PC-9 (cell line): ENCODE data around the gene SERINC5. TPM values are rescaled to one million over a fixed set of nuclear protein-coding genes. Genes with fewer than 3 reads are reported as not detected.

Source experiments
- BruUV-seq: library from RNA; stranded (reverse); fragments of 400-500 nt; replicated peaks from 2 replicates; lab custom pipeline; 2021; lab: Mats Ljungman, UMichigan
- CTCF ChIA-PET: fragments of 300-600 bp; sonication (Branson Sonifier 250); formaldehyde crosslinking; loops from one replicate; lab custom pipeline; 2022; ENCODE audit warnings: antibody characterized with exemption; lab: Charles Lee
- POLR2A ChIA-PET: fragments of 300-600 bp; sonication (Branson Sonifier 250); formaldehyde crosslinking; loops from one replicate; lab custom pipeline; 2022; ENCODE audit warnings: antibody characterized with exemption; ENCODE audit not compliant: unreplicated experiment; lab: Charles Lee
- DNase-seq, 2 experiments: peaks; one replicate each; pipeline versions ENCODE4 v3.0.0 to v3.0.0-alpha.2; 2015 to 2022; ENCODE audit warnings: mixed read lengths in 1 of 2
- H2AFZ ChIP-seq: fragments of 200-600 bp; sonication (generic); 2 replicates; pipeline ENCODE4 v1.8.1; 2017; ENCODE audit warnings: antibody characterized with exemption
- H3F3A ChIP-seq: fragments of 200-600 bp; sonication (generic); 2 replicates; pipeline ENCODE4 v1.8.1; 2017; ENCODE audit warnings: antibody characterized with exemption, mild to moderate bottlenecking, low read depth; ENCODE audit not compliant: insufficient read depth
- H3K27ac ChIP-seq: fragments of 200-600 bp; sonication (generic); 2 replicates; pipeline ENCODE4 v1.6.1; 2016; ENCODE audit warnings: mixed run types
- H3K27me3 ChIP-seq: fragments of 200-600 bp; sonication (generic); 2 replicates; pipeline ENCODE4 v1.6.1; 2016; ENCODE audit warnings: low read depth, mixed run types; ENCODE audit not compliant: insufficient read depth
- H3K36me3 ChIP-seq: fragments of 200-600 bp; sonication (generic); 2 replicates; pipeline ENCODE4 v1.6.1; 2016; ENCODE audit warnings: low read depth, mixed run types
- H3K4me1 ChIP-seq: fragments of 200-600 bp; sonication (generic); replicated peaks from 2 replicates; pipeline ENCODE4 v1.6.1; 2016; ENCODE audit warnings: mixed run types; ENCODE audit not compliant: insufficient read depth
- H3K4me2 ChIP-seq: fragments of 200-600 bp; sonication (generic); 2 replicates; pipeline ENCODE4 v1.6.1; 2017; ENCODE audit warnings: mixed run types
- H3K4me3 ChIP-seq: fragments of 200-600 bp; sonication (generic); 2 replicates; pipeline ENCODE4 v1.6.1; 2016; ENCODE audit warnings: mixed run types
- H3K79me2 ChIP-seq: fragments of 200-600 bp; sonication (generic); 2 replicates; pipeline ENCODE4 v1.6.1; 2017; ENCODE audit warnings: low read depth, mixed run types
- H3K9me2 ChIP-seq: fragments of 200-600 bp; sonication (generic); 2 replicates; pipeline ENCODE4 v1.8.1; 2017; ENCODE audit warnings: mild to moderate bottlenecking; ENCODE audit not compliant: insufficient read depth
- H3K9me3 ChIP-seq: fragments of 200-600 bp; sonication (generic); 2 replicates; pipeline ENCODE4 v1.8.1; 2016; ENCODE audit warnings: low read depth; ENCODE audit not compliant: insufficient read depth
- H4K20me1 ChIP-seq: fragments of 200-600 bp; sonication (generic); 2 replicates; pipeline ENCODE4 v1.8.1; 2017; ENCODE audit not compliant: insufficient read depth
- CTCF ChIP-seq: fragments of 200-600 bp; sonication (generic); conservative IDR thresholded peaks from 2 replicates; pipeline ENCODE4 v1.6.1; 2017; ENCODE audit warnings: mixed run types, antibody characterized with exemption, mild to moderate bottlenecking, moderate library complexity
- EZH2 ChIP-seq: fragments of 200-600 bp; sonication (generic); IDR thresholded peaks from 2 replicates; pipeline ENCODE4 v1.8.0; 2017; ENCODE audit warnings: antibody characterized with exemption, low read depth
- intact Hi-C: fragments of 100-400 bp; cut with micrococcal nuclease; formaldehyde crosslinking; loops from one replicate; pipeline ENCODE4 v1.10.0; 2022; ENCODE audit not compliant: unreplicated experiment
- total RNA-seq: library from RNA; stranded (reverse); gene quantifications from 2 replicates; pipeline ENCODE4 v1.2.3, GENCODE V29; 2021

SERINC5 gene
- total RNA-seq, 1 experiment from 2014 or later = 68.8 TPM

- POLR2A ChIA-PET = no interaction called here
- no peak overlapping the region for H2AFZ ChIP-seq
- no peak for DNase-seq
- 0 out of 2 replicates have a peak overlapping the region, but pooled peaks have one; percentile 88 for H3K27ac ChIP-seq
- no peak overlapping the region for H3K4me2 ChIP-seq
- no peaks in the 10 kb centered on the region for H3K9me3 ChIP-seq
- peaks cover 45% of the 10 kb centered on the region for H3K4me1 ChIP-seq
- no peaks in the 10 kb centered on the region for H3K9me2 ChIP-seq
- CTCF ChIA-PET = interaction anchor here (0.6 kb wide), 2 partner anchors 22 to 682 kb away, joined by 3 to 4 read pairs; no protein-coding TSS in a partner anchor
- no peaks in the 10 kb centered on the region for H3K27me3 ChIP-seq
- no peaks in the 10 kb centered on the region for H4K20me1 ChIP-seq
- peaks cover 20% of the 10 kb centered on the region for H3K36me3 ChIP-seq
- TF ChIP-seq CTCF = no peak
- TF ChIP-seq EZH2 = no peak
- H3F3A ChIP-seq = peaks cover 26% of the 10 kb centered on the region
- BruUV-seq = no TSS peak
- H3K79me2 ChIP-seq = peaks cover 88% of the 10 kb centered on the region
- intact Hi-C loops = no loop called here
- H3K4me3 ChIP-seq = no peak overlapping the region
Measured at GRCh38 chr5:80212171-80212667, 43.6 kb downstream of the SERINC5 start.

- intact Hi-C loops = no loop called here
- DNase-seq = no peak
- Histone ChIP-seq H3K4me1 (peaks cover 42% of the 10 kb centered on the region), H3K9me3 (no peaks in the 10 kb centered on the region), H3K9me2 (no peaks in the 10 kb centered on the region), H3F3A (peaks cover 25% of the 10 kb centered on the region), H3K4me3 (no peak overlapping the region), H2AFZ (no peak overlapping the region), H4K20me1 (no peaks in the 10 kb centered on the region), H3K27ac (no peak overlapping the region), H3K4me2 (no peak overlapping the region), H3K36me3 (peaks cover 20% of the 10 kb centered on the region), H3K27me3 (no peaks in the 10 kb centered on the region), H3K79me2 (peaks cover 89% of the 10 kb centered on the region)
- ChIA-PET CTCF (no interaction called here), POLR2A (no interaction called here)
- TF ChIP-seq EZH2 (no peak), CTCF (no peak)
- no TSS peak for BruUV-seq
Measured at GRCh38 chr5:80211327-80211726, 44.5 kb downstream of the SERINC5 start.

- no peaks in the 10 kb centered on the region for H3K9me2 ChIP-seq
- H3K4me2 ChIP-seq = no peak overlapping the region
- DNase-seq = no peak
- TF ChIP-seq EZH2 (no peak), CTCF (no peak)
- intact Hi-C loops = no loop called here
- CTCF ChIA-PET = no interaction called here
- POLR2A ChIA-PET = interaction anchor here (0.7 kb wide), 1 partner anchor 25 kb away, joined by 12 read pairs; no protein-coding TSS in a partner anchor
- H4K20me1 ChIP-seq = no peaks in the 10 kb centered on the region
- BruUV-seq = no TSS peak
- H2AFZ ChIP-seq = no peak overlapping the region
- H3K79me2 ChIP-seq = peaks cover 90% of the 10 kb centered on the region
- H3K27me3 ChIP-seq = no peaks in the 10 kb centered on the region
- peaks cover 13% of the 10 kb centered on the region for H3K36me3 ChIP-seq
- H3K4me1 ChIP-seq = peaks cover 28% of the 10 kb centered on the region
- no peak overlapping the region for H3K4me3 ChIP-seq
- H3K9me3 ChIP-seq = no peaks in the 10 kb centered on the region
- peaks cover 14% of the 10 kb centered on the region for H3F3A ChIP-seq
- no peak overlapping the region for H3K27ac ChIP-seq
Measured at GRCh38 chr5:80210014-80210413, 45.8 kb downstream of the SERINC5 start.
